Fibroblast of lung (primary cell): ENCODE measurements around the gene ZNF649. TPM values are rescaled to one million over a fixed set of nuclear protein-coding genes. Genes with fewer than 3 reads are reported as not detected.

Experiments used
- DNase-seq, 2 donors: peaks; one replicate each; pipeline versions ENCODE4 v3.0.0 to v3.0.0-alpha.2; 2010; ENCODE audit warnings: low read depth in 2 of 2
- H2AFZ ChIP-seq: 2 replicates; pipeline ENCODE4 v1.5.1; 2012; ENCODE audit warnings: low read length, control low read depth, inconsistent platforms
- H3K27ac ChIP-seq: 2 replicates; pipeline ENCODE4 v1.5.1; 2011; ENCODE audit warnings: low read length, control low read depth; ENCODE audit not compliant: insufficient read depth
- H3K27me3 ChIP-seq: 2 replicates; pipeline ENCODE4 v1.5.1; 2011; ENCODE audit warnings: mild to moderate bottlenecking, low read length; ENCODE audit not compliant: control insufficient read depth, insufficient read depth
- H3K36me3 ChIP-seq: 2 replicates; pipeline ENCODE4 v1.5.1; 2011; ENCODE audit warnings: low read length; ENCODE audit not compliant: control insufficient read depth, insufficient read depth
- H3K4me1 ChIP-seq: 2 replicates; pipeline ENCODE4 v1.5.1; 2011; ENCODE audit warnings: low read length; ENCODE audit not compliant: control insufficient read depth, insufficient read depth; ENCODE audit errors: extremely low read depth
- H3K4me2 ChIP-seq: 2 replicates; pipeline ENCODE4 v1.5.1; 2011; ENCODE audit warnings: low read length, control low read depth; ENCODE audit not compliant: insufficient read depth; ENCODE audit errors: extremely low read depth
- H3K4me3 ChIP-seq, 4 experiments: fragments of 200-600 bp in 1 of 4; sonication (generic) in 1 of 4; replicated peaks in 1 of 4; 2 replicates each; pipeline ENCODE4 v1.5.1; 2011 to 2016; ENCODE audit warnings: low read length in 4 of 4, low read depth in 3 of 4, mild to moderate bottlenecking in 3 of 4, control low read depth in 2 of 4, inconsistent platforms in 1 of 4, mixed read lengths in 1 of 4; ENCODE audit not compliant: insufficient read depth in 1 of 4; ENCODE audit errors: control extremely low read depth in 1 of 4
- H3K79me2 ChIP-seq: 2 replicates; pipeline ENCODE4 v1.5.1; 2012; ENCODE audit warnings: mild to moderate bottlenecking, low read length, inconsistent platforms; ENCODE audit not compliant: control insufficient read depth, insufficient read depth
- H3K9ac ChIP-seq: 2 replicates; pipeline ENCODE4 v1.5.1; 2011; ENCODE audit warnings: mild to moderate bottlenecking, low read length, control low read depth; ENCODE audit not compliant: insufficient read depth
- H3K9me3 ChIP-seq: 2 replicates; pipeline ENCODE4 v1.5.1; 2012; ENCODE audit warnings: low read depth, low read length; ENCODE audit not compliant: control insufficient read depth, insufficient read depth
- H4K20me1 ChIP-seq: 2 replicates; pipeline ENCODE4 v1.5.1; 2011; ENCODE audit warnings: low read length; ENCODE audit not compliant: control insufficient read depth, insufficient read depth; ENCODE audit errors: extremely low read depth
- EZH2 ChIP-seq: IDR thresholded peaks from 2 replicates; pipeline ENCODE4 v1.5.1; 2012; ENCODE audit warnings: low read length, control low read depth, mild to moderate bottlenecking; ENCODE audit errors: missing control alignments
- polyA plus RNA-seq, 2 donors: library from polyadenylated mRNA; depleted of rRNA in 1 of 2; stranded (reverse) in 1 of 2; unstranded in 1 of 2; fragments of >200 nt; gene quantifications; 2 replicates each; pipeline ENCODE4 v1.2.1, GENCODE V29; 2011 to 2012; ENCODE audit warnings: missing spikeins in 1 of 2
- total RNA-seq: library from RNA; depleted of rRNA; stranded (reverse); fragments of >200 nt; gene quantifications from 2 replicates; pipeline ENCODE4 v1.2.1, GENCODE V29; 2014
- TF ChIP-seq, protein P1 (sequence below), 2 donors: IDR thresholded peaks in 1 of 2; conservative IDR thresholded peaks in 1 of 2; 1 replicate in 1 of 2; 2 replicates in 1 of 2; pipeline ENCODE4 v1.5.1; 2011 to 2012; ENCODE audit warnings: low read length in 2 of 2, control low read depth in 1 of 2, inconsistent platforms in 1 of 2, low read depth in 1 of 2, mild to moderate bottlenecking in 1 of 2

ZNF649 gene
- total and polyA plus RNA-seq, 2 donors (not counting 1 experiment from before 2014, with no cell fraction given): 4.6 to 6.9 TPM

- no peak for DNase-seq
- H3K4me3 ChIP-seq: no peak overlapping the region
- no peaks in the 10 kb centered on the region for H4K20me1 ChIP-seq
- H3K9ac ChIP-seq: no peak overlapping the region
- no peak overlapping the region for H3K27ac ChIP-seq
- H3K36me3 ChIP-seq: no peaks in the 10 kb centered on the region
- no peak overlapping the region for H3K4me2 ChIP-seq
- no peaks in the 10 kb centered on the region for H3K4me1 ChIP-seq
- no peaks in the 10 kb centered on the region for H3K9me3 ChIP-seq
- H3K79me2 ChIP-seq: no peaks in the 10 kb centered on the region
- no peaks in the 10 kb centered on the region for H3K27me3 ChIP-seq
- H2AFZ ChIP-seq: no peak overlapping the region
- TF ChIP-seq EZH2: no peak
- TF ChIP-seq, protein P1, sequence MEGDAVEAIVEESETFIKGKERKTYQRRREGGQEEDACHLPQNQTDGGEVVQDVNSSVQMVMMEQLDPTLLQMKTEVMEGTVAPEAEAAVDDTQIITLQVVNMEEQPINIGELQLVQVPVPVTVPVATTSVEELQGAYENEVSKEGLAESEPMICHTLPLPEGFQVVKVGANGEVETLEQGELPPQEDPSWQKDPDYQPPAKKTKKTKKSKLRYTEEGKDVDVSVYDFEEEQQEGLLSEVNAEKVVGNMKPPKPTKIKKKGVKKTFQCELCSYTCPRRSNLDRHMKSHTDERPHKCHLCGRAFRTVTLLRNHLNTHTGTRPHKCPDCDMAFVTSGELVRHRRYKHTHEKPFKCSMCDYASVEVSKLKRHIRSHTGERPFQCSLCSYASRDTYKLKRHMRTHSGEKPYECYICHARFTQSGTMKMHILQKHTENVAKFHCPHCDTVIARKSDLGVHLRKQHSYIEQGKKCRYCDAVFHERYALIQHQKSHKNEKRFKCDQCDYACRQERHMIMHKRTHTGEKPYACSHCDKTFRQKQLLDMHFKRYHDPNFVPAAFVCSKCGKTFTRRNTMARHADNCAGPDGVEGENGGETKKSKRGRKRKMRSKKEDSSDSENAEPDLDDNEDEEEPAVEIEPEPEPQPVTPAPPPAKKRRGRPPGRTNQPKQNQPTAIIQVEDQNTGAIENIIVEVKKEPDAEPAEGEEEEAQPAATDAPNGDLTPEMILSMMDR (conservative IDR thresholded peaks at IDR 0.05 in 1 of 2, IDR thresholded peaks at IDR 0.05 in 1 of 2; ENCODE audit: low read depth in 1 of 2, low read length in 2 of 2): no peak
These were observed 42.8 kb downstream of the ZNF649 start for GRCh38 chr19:51861870-51862622.

Other genes with a start within 250 kb of the ZNF649 start
- 5.1 and 8.6 TPM in 2 replicates for gene SPACA6, start 211.7 kb downstream of the ZNF649 start, total RNA-seq
- gene SPACA6, start 211.7 kb downstream of the ZNF649 start, polyA plus RNA-seq: 2.8 and 5.5 TPM in 2 replicates
- not detected in 2 replicates for gene HAS1, start 181.0 kb downstream of the ZNF649 start, total RNA-seq
- not detected in 2 replicates for gene HAS1, start 181.0 kb downstream of the ZNF649 start, polyA plus RNA-seq
- not detected in 2 replicates for gene FPR1, start 153.1 kb downstream of the ZNF649 start, total RNA-seq
- gene FPR1, start 153.1 kb downstream of the ZNF649 start, polyA plus RNA-seq: 0.14 TPM in 1 of 2 replicates, not detected in the other
- not detected in 2 replicates for gene FPR2, start 143.8 kb downstream of the ZNF649 start, total RNA-seq
- 0.12 TPM in 1 of 2 replicates, not detected in the other for gene FPR2, start 143.8 kb downstream of the ZNF649 start, polyA plus RNA-seq
- gene FPR3, start 109.9 kb downstream of the ZNF649 start, total RNA-seq: under 0.01 TPM in 1 of 2 replicates, not detected in the other
- not detected in 2 replicates for gene FPR3, start 109.9 kb downstream of the ZNF649 start, polyA plus RNA-seq
- 8.9 and 9.0 TPM in 2 replicates for gene ZNF577, start 17.1 kb downstream of the ZNF649 start, total RNA-seq
- 4.1 and 4.6 TPM in 2 replicates for gene ZNF577, start 17.1 kb downstream of the ZNF649 start, polyA plus RNA-seq
- 10.8 and 11.2 TPM in 2 replicates for gene ZNF613, start 22.5 kb upstream of the ZNF649 start, total RNA-seq
- 3.8 and 4.6 TPM in 2 replicates for gene ZNF613, start 22.5 kb upstream of the ZNF649 start, polyA plus RNA-seq
- gene ZNF350, start 81.8 kb upstream of the ZNF649 start, total RNA-seq: 11.3 and 16.5 TPM in 2 replicates
- 6.0 and 7.7 TPM in 2 replicates for gene ZNF350, start 81.8 kb upstream of the ZNF649 start, polyA plus RNA-seq
- 14.7 and 15.7 TPM in 2 replicates for gene ZNF615, start 103.2 kb upstream of the ZNF649 start, total RNA-seq
- gene ZNF615, start 103.2 kb upstream of the ZNF649 start, polyA plus RNA-seq: 6.2 and 7.8 TPM in 2 replicates
- gene ZNF614, start 123.4 kb upstream of the ZNF649 start, total RNA-seq: 9.2 and 10.0 TPM in 2 replicates
- gene ZNF614, start 123.4 kb upstream of the ZNF649 start, polyA plus RNA-seq: 6.7 and 7.2 TPM in 2 replicates
- gene ZNF432, start 143.8 kb upstream of the ZNF649 start, total RNA-seq: 6.4 and 10.2 TPM in 2 replicates
- gene ZNF432, start 143.8 kb upstream of the ZNF649 start, polyA plus RNA-seq: 2.5 and 5.7 TPM in 2 replicates
- gene ZNF841, start 190.7 kb upstream of the ZNF649 start, total RNA-seq: 19.8 and 27.4 TPM in 2 replicates
- gene ZNF841, start 190.7 kb upstream of the ZNF649 start, polyA plus RNA-seq: 6.3 and 9.8 TPM in 2 replicates
- gene ZNF616, start 234.9 kb upstream of the ZNF649 start, total RNA-seq: 11.3 and 12.4 TPM in 2 replicates
- 5.5 and 6.8 TPM in 2 replicates for gene ZNF616, start 234.9 kb upstream of the ZNF649 start, polyA plus RNA-seq